A549 (cell line): ENCODE measurements around the gene TOB2. TPM values are rescaled to one million over a fixed set of nuclear protein-coding genes. Genes with fewer than 3 reads are reported as not detected.

Source experiments
- ATAC-seq, 2 experiments: fragments of 200-7000 bp in 1 of 2; fragments of >200 bp in 1 of 2; cut with Nextera tagmentation in 1 of 2; cut with Tn5 transposase in 1 of 2; 3 replicates each; pipeline versions ENCODE4 v1.8.0 to v1.9.1; 2018 to 2020; ENCODE audit warnings: mild to moderate bottlenecking in 1 of 2, moderate library complexity in 1 of 2
- CTCF ChIA-PET: fragments of 300-600 bp; sonication (Branson Sonifier 250); formaldehyde crosslinking; extraction: SDS; loops from one replicate; lab custom pipeline; 2021; ENCODE audit warnings: antibody characterized with exemption, inconsistent platforms; lab: Yijun Ruan, JAX
- POLR2A ChIA-PET: fragments of 350-600 bp; formaldehyde crosslinking; extraction: SDS; loops from one replicate; lab custom pipeline; 2021; ENCODE audit warnings: antibody characterized with exemption, inconsistent platforms; lab: Yijun Ruan, JAX
- DNase-seq, 2 experiments: peaks; one replicate each; pipeline versions ENCODE4 v3.0.0 to v3.0.0-alpha.2; 2011 to 2016; ENCODE audit warnings: low read depth in 1 of 2, low spot score in 1 of 2
- FAIRE-seq: peaks from 2 replicates; lab custom pipeline; 2011; peaks lifted over from hg19 to GRCh38; lab: Jason Lieb, UNC
- H3K27ac ChIP-seq, 2 experiments: fragments of >200 bp; sonication (Bioruptor Twin); formaldehyde crosslinking; 3 replicates each; pipeline ENCODE4 v1.5.1; 2016 to 2017
- H3K4me1 ChIP-seq: fragments of >200 bp; sonication (Bioruptor Twin); formaldehyde crosslinking; 3 replicates; pipeline ENCODE4 v1.6.1; 2016
- H3K4me2 ChIP-seq: fragments of >200 bp; sonication (Bioruptor Twin); formaldehyde crosslinking; 3 replicates; pipeline ENCODE4 v1.6.1; 2016
- H3K4me3 ChIP-seq: fragments of >200 bp; sonication (Bioruptor Twin); formaldehyde crosslinking; 3 replicates; pipeline ENCODE4 v1.5.1; 2016
- H3K9me3 ChIP-seq: fragments of >200 bp; sonication (Bioruptor Twin); formaldehyde crosslinking; 3 replicates; pipeline ENCODE4 v1.6.1; 2016
- CBX2 ChIP-seq: fragments of 200-600 bp; sonication (generic); IDR thresholded peaks from 2 replicates; pipeline ENCODE4 v1.6.1; 2016; ENCODE audit warnings: low read depth, mild to moderate bottlenecking, borderline replicate concordance
- CHD4 ChIP-seq: fragments of 200-600 bp; sonication (generic); IDR thresholded peaks from 2 replicates; pipeline ENCODE4 v1.6.1; 2016; ENCODE audit warnings: antibody characterized with exemption, mild to moderate bottlenecking, borderline replicate concordance
- FOSL2 ChIP-seq, 2 experiments: fragments of 450-650 bp in 1 of 2; fragments of >200 bp in 1 of 2; sonication (Bioruptor Twin) in 1 of 2; formaldehyde crosslinking; IDR thresholded peaks; 2 replicates each; pipeline versions ENCODE4 v1.5.0 to v1.6.1; 2016 to 2020; ENCODE audit warnings: mild to moderate bottlenecking in 1 of 2, moderate library complexity in 1 of 2
- GATA3 ChIP-seq: IDR thresholded peaks from 2 replicates; pipeline ENCODE4 v1.6.1; 2012; ENCODE audit warnings: borderline replicate concordance
- HEYL ChIP-seq: fragments of 250-450 bp; sonication (Bioruptor Pico); IDR thresholded peaks from 2 replicates; pipeline ENCODE4 v1.8.0; 2021; ENCODE audit warnings: mild to moderate bottlenecking, moderate library complexity
- HOXA7 ChIP-seq: fragments of 250-450 bp; sonication (Bioruptor Pico); IDR thresholded peaks from 2 replicates; pipeline ENCODE4 v1.5.0; 2020; ENCODE audit warnings: mild to moderate bottlenecking, moderate library complexity
- JUN ChIP-seq, 2 experiments: fragments of >200 bp; sonication (Bioruptor Twin); formaldehyde crosslinking; IDR thresholded peaks; 2 replicates in 1 of 2; 3 replicates in 1 of 2; pipeline ENCODE4 v1.6.1; 2016 to 2017
- MAFK ChIP-seq: fragments of 450-650 bp; IDR thresholded peaks from 2 replicates; pipeline ENCODE4 v1.6.1; 2014; ENCODE audit not compliant: partially characterized antibody
- MAZ ChIP-seq: fragments of 150-350 bp; IDR thresholded peaks from 2 replicates; pipeline ENCODE4 v1.6.1; 2014; ENCODE audit warnings: antibody characterized with exemption, low read depth, low read length, borderline replicate concordance
- MYC ChIP-seq: IDR thresholded peaks from 2 replicates; pipeline ENCODE4 v1.6.1; 2012; ENCODE audit warnings: mild to moderate bottlenecking, inconsistent platforms, low read length, improper control_type of control experiment, borderline replicate concordance
- NR3C1 ChIP-seq: fragments of >200 bp; sonication (Bioruptor Twin); formaldehyde crosslinking; IDR thresholded peaks from 3 replicates; pipeline ENCODE4 v1.6.1; 2017
- PHF8 ChIP-seq: fragments of 200-600 bp; sonication (generic); IDR thresholded peaks from 2 replicates; pipeline ENCODE4 v1.6.1; 2016; ENCODE audit warnings: low read depth, mild to moderate bottlenecking, antibody characterized with exemption, moderate library complexity, borderline replicate concordance
- POLR2A ChIP-seq: IDR thresholded peaks from 2 replicates; pipeline ENCODE4 v1.6.1; 2012; ENCODE audit warnings: mild to moderate bottlenecking, low read length
- POLR2AphosphoS2 ChIP-seq: conservative IDR thresholded peaks from 2 replicates; pipeline ENCODE4 v1.6.1; 2012; ENCODE audit warnings: low read length, improper control_type of control experiment, inconsistent platforms
- SMC3 ChIP-seq: fragments of >200 bp; sonication (Bioruptor Twin); formaldehyde crosslinking; IDR thresholded peaks from 3 replicates; pipeline ENCODE4 v1.6.1; 2018; ENCODE audit warnings: inconsistent platforms
- ZFP36 ChIP-seq: fragments of 450-650 bp; IDR thresholded peaks from 2 replicates; pipeline ENCODE4 v1.6.1; 2014; ENCODE audit warnings: borderline replicate concordance; ENCODE audit not compliant: partially characterized antibody
- ZSCAN20 ChIP-seq: fragments of 250-450 bp; sonication (Bioruptor Pico); IDR thresholded peaks from 2 replicates; pipeline ENCODE4 v1.8.0; 2022; ENCODE audit warnings: mild to moderate bottlenecking, moderate library complexity
- WGBS: methylation state at CpG from one replicate; pipeline ENCODE4 v1.1.6; 2017; ENCODE audit errors: missing lambda C conversion rate; 5-methylcytosine and 5-hydroxymethylcytosine counted together
- polyA plus RNA-seq, 4 experiments: library from polyadenylated mRNA; depleted of rRNA in 3 of 4; stranded (reverse); fragments of >200 nt; fragmentation: RNase III in 1 of 4; extraction: RNeasy Plus Mini Kit Qiagen cat#74134 plus additional on column Dnase treatment in 1 of 4; gene quantifications; 2 replicates in 3 of 4; 3 replicates in 1 of 4; pipeline ENCODE4 v1.2.3, GENCODE V29; 2011 to 2017
- TF ChIP-seq, protein P1 (sequence below): fragments of 250-450 bp; sonication (Bioruptor Pico); IDR thresholded peaks from 2 replicates; pipeline ENCODE4 v1.5.0; 2020; ENCODE audit warnings: low read depth, mild to moderate bottlenecking, moderate library complexity
- TF ChIP-seq, protein P2 (sequence below): IDR thresholded peaks from 2 replicates; pipeline ENCODE4 v1.6.1; 2012

The TOB2 gene
- polyA plus RNA-seq, 2 of the 4 experiments (the other 2 are of a cell fraction): 11.4 to 14.7 TPM

DNA sequence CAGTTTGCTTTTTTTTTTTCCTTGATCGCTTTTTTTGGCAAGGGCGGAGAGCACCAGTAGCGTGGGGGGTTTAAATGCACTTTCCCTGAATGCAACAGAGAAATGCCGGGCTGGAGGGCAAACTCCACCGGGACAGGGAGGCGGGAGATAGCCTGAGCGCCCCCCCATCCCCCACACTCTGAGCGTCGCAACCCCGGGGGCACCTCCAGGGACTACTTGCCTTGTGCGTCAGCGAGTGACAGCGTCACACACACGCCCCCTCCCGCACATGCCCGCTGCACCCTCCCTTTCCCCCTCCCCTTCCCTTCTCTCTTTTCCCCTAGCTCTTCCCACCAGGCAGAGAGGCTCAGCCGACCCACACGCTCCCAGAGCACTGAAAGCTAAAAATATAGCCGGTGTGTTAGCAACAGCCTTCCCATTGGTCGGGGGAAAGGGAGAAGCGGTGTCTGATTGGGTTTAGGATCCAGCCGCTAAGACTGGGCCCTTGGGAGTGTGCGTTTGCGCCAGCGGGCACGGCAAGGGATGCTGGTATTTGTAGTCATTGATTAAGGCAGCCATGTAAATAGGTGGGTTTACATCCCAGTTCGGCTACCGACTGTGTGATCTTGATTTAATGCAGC, 1.7 kb upstream of the TOB2 start (continued):
- TF ChIP-seq, protein P1, sequence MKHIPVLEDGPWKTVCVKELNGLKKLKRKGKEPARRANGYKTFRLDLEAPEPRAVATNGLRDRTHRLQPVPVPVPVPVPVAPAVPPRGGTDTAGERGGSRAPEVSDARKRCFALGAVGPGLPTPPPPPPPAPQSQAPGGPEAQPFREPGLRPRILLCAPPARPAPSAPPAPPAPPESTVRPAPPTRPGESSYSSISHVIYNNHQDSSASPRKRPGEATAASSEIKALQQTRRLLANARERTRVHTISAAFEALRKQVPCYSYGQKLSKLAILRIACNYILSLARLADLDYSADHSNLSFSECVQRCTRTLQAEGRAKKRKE (CRISPR knock-in tag): no peak
- TF ChIP-seq CHD4 (no peak), SMC3 (no peak), ZFP36 (no peak), HEYL (CRISPR knock-in tag) (no peak), FOSL2 (IDR thresholded peaks at IDR 0.05) (no peak), FOSL2 (CRISPR knock-in tag; IDR thresholded peaks at IDR 0.05) (peak; percentile 38), MYC (peak; percentile 73; the same call in 1 of the 2 replicates), MAFK (no peak), NR3C1 (no peak), MAZ (peak; percentile 74; the same call in 1 of the 2 replicates)

DNA sequence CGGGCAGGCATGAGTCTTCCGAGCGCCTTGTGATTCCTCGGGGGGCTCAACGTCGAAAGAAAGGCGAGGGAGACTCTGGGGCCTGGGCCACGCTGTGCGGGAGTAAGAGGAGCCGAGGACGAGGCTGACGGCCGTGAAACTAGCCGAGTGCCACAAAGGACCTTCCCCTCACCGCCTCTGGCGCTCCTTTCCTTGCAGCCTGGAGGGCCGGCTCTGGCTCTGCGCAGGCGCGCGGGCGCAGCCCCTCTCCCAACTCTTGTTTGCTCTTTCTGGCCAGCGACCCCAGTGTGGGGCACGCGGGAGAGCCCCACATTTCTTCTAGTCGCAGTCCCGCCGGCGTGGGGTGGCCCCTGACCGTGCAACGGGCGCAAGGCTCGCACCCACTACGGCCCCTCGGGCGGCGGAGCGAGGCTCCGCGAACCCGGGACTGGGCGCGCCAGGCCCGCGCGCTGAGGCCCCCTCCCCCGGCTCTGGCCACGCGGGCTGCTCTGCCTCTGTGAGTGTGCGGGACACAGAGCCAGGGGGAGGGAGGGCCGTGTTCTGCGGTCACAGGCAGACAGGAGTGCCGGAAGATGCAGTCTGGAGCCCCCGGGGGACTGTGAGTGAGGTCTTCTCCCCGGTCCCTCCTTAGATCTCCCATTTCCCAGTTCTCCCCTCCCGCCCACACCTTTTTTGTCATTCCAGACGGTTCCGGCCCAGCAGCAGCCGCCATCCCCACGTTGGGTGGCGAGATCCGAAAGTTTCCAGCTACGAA, 1.0 kb upstream of the TOB2 start:
- ATAC-seq: peak; percentile 45 to 55
- ChIA-PET POLR2A (interaction anchor here (0.9 to 2.6 kb wide), 17 partner anchors 9 to 496 kb away, joined by 3 to 41 read pairs (median 5); partner anchors contain the start of genes ACO2, PHF5A, RBX1 and TEF), CTCF (interaction anchor here (1.0 to 1.7 kb wide), 5 partner anchors 10 to 85 kb away, joined by 3 to 6 read pairs (median 3); no protein-coding TSS in a partner anchor)
- Histone ChIP-seq H3K4me1 (peaks cover 15% of the 10 kb centered on the region), H3K9me3 (no peaks in the 10 kb centered on the region), H3K4me2 (peak overlapping the region; percentile 75), H3K4me3 (peak overlapping the region; percentile 96), H3K27ac (peak overlapping the region; percentile 100)
- WGBS: 2% methylated on average over 19 of the region's 63 CpGs
- peak in 1 of 2 experiments; percentile 60 for DNase-seq
- TF ChIP-seq, protein P2, sequence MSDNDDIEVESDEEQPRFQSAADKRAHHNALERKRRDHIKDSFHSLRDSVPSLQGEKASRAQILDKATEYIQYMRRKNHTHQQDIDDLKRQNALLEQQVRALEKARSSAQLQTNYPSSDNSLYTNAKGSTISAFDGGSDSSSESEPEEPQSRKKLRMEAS: peak; percentile 18; the same call in 1 of the 2 replicates
- TF ChIP-seq PHF8 (peak; percentile 23; the same call in 1 of the 2 replicates), POLR2A (peak; percentile 41; the same call in 1 of the 2 replicates)
- TF ChIP-seq, protein P1 (CRISPR knock-in tag): no peak; the same call in 1 of the 2 replicates
- no peak for FAIRE-seq

DNA sequence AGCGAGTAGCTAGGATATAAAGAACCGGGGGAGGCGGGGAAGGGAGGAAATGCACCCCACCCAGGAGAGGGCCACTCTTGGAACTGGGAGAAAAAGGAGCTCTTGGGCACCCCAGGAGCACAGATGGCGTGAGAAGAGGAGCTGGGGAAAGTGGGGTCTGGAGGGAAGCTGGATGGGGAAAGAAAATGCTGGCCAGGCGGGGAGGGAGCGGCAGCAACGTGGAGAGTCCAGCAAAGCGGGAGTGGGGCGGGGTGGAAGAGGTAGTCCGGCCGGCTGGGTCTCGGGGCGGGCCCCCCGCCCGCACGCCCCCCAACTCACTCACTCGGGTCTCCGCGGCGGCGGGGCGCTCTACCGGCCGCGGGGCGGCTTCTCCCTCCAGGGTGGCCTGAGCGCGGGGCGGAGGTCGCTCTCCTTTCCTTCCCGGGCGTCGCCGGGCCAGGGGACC, 522 bp downstream of the TOB2 start:
- H3K9me3 ChIP-seq: no peaks in the 10 kb centered on the region
- H3K4me1 ChIP-seq: peaks cover 15% of the 10 kb centered on the region
- ATAC-seq: no peak
- TF ChIP-seq POLR2AphosphoS2 (no peak), GATA3 (no peak), ZSCAN20 (CRISPR knock-in tag) (no peak), MYC (no peak), JUN (IDR thresholded peaks at IDR 0.05) (no peak), CBX2 (no peak), HOXA7 (CRISPR knock-in tag) (no peak)
- TF ChIP-seq, all 56 proteins: peak for 0
- Histone ChIP-seq H3K27ac (peak overlapping the region; percentile 100), H3K4me3 (peak overlapping the region; percentile 96), H3K4me2 (peak overlapping the region; percentile 94)
- FAIRE-seq: no peak
- under 1% methylated on average over 21 of the region's 34 CpGs for WGBS
- DNase-seq: no peak
- CTCF ChIA-PET: interaction anchor here (0.6 to 1.7 kb wide), 8 partner anchors 8 to 73 kb away, joined by 3 to 6 read pairs (median 4); no protein-coding TSS in a partner anchor
- POLR2A ChIA-PET: interaction anchor here (0.7 to 2.6 kb wide), 16 partner anchors 9 to 523 kb away, joined by 3 to 41 read pairs (median 4); partner anchors contain the start of genes ACO2, PHF5A and TEF
